Fibroblast of skin of left quadriceps (primary cell): ENCODE measurements around the gene STK32B.

Experiments used
- DNase-seq, 2 experiments: peaks; one replicate each; pipeline ENCODE4 v3.0.0-alpha.2; 2013; ENCODE audit warnings: low read depth in 2 of 2

Gene STK32B

GRCh38 chr4:5524446-5525299 is 473.4 kb downstream of the STK32B start:
- DNase-seq, result no peak

- DNase-seq, result no peak
Observed at GRCh38 chr4:5526080-5526846, 475.0 kb downstream of the STK32B start.

GRCh38 chr4:5527211-5527610 is 475.9 kb downstream of the STK32B start:
- DNase-seq, result no peak

GRCh38 chr4:5528031-5528436 is 476.8 kb downstream of the STK32B start:
- DNase-seq, result no peak

GRCh38 chr4:5532100-5532499 is 480.8 kb downstream of the STK32B start:
- no peak for DNase-seq

- DNase-seq, result no peak
Observed at GRCh38 chr4:5539584-5539983, 488.3 kb downstream of the STK32B start.

GRCh38 chr4:5541169-5541568 is 489.9 kb downstream of the STK32B start:
- DNase-seq, result no peak

GRCh38 chr4:5543681-5544080 is 492.4 kb downstream of the STK32B start:
- DNase-seq, result no peak

- no peak for DNase-seq
Observed at GRCh38 chr4:5544762-5545161, 493.5 kb downstream of the STK32B start.

GRCh38 chr4:5545271-5545670 is 494.0 kb downstream of the STK32B start:
- no peak for DNase-seq

GRCh38 chr4:5547651-5548249 is 496.5 kb downstream of the STK32B start:
- DNase-seq, result no peak
